HL-60 (cell line): Measurements from ENCODE around the gene RPP21.

Experiments
- DNase-seq, 2 experiments: peaks; one replicate each; pipeline ENCODE4 v3.0.0-alpha.2; 2010 to 2020; ENCODE audit warnings: low read depth in 1 of 2, low spot score in 1 of 2
- H3K27ac ChIP-seq: fragments of 250-450 bp; sonication (Bioruptor Pico); replicated peaks from 2 replicates; pipeline ENCODE4 v1.5.1; 2020; ENCODE audit warnings: mild to moderate bottlenecking, moderate library complexity
- H3K27me3 ChIP-seq: fragments of 250-450 bp; sonication (Bioruptor Pico); 2 replicates; pipeline ENCODE4 v1.5.1; 2021; ENCODE audit warnings: mild to moderate bottlenecking, moderate library complexity; ENCODE audit not compliant: insufficient read depth, poor library complexity, severe bottlenecking
- H3K4me3 ChIP-seq: replicated peaks from 2 replicates; pipeline ENCODE4 v1.5.1; 2011; ENCODE audit warnings: mild to moderate bottlenecking, control low read depth, low read length; ENCODE audit not compliant: insufficient read depth
- CTCF ChIP-seq: IDR thresholded peaks from one replicate; pipeline ENCODE4 v1.5.1; 2011; ENCODE audit warnings: low read length, control low read depth, inconsistent platforms; ENCODE audit not compliant: insufficient read depth
- GABPA ChIP-seq: IDR thresholded peaks from 2 replicates; pipeline ENCODE4 v1.6.1; 2012; ENCODE audit warnings: low read depth
- POLR2AphosphoS5 ChIP-seq: IDR thresholded peaks from 2 replicates; pipeline ENCODE4 v1.6.1; 2012; ENCODE audit warnings: low read depth
- SPI1 ChIP-seq: IDR thresholded peaks from 2 replicates; pipeline ENCODE4 v1.6.1; 2012; ENCODE audit warnings: low read depth, mild to moderate bottlenecking, borderline replicate concordance
- TF ChIP-seq, protein P1 (sequence below): IDR thresholded peaks from 2 replicates; pipeline ENCODE4 v1.6.1; 2012; ENCODE audit warnings: low read depth; ENCODE audit not compliant: insufficient replicate concordance

RPP21 gene

GRCh38 chr6:30394139-30394538, 49.2 kb downstream of the RPP21 start:
- Histone ChIP-seq H3K27me3 (peaks cover 31% of the 10 kb centered on the region), H3K27ac (no peak overlapping the region), H3K4me3 (no peak overlapping the region)
- no peak for DNase-seq
- TF ChIP-seq POLR2AphosphoS5 (no peak), GABPA (no peak), SPI1 (no peak), CTCF (no peak)
- TF ChIP-seq, protein P1, sequence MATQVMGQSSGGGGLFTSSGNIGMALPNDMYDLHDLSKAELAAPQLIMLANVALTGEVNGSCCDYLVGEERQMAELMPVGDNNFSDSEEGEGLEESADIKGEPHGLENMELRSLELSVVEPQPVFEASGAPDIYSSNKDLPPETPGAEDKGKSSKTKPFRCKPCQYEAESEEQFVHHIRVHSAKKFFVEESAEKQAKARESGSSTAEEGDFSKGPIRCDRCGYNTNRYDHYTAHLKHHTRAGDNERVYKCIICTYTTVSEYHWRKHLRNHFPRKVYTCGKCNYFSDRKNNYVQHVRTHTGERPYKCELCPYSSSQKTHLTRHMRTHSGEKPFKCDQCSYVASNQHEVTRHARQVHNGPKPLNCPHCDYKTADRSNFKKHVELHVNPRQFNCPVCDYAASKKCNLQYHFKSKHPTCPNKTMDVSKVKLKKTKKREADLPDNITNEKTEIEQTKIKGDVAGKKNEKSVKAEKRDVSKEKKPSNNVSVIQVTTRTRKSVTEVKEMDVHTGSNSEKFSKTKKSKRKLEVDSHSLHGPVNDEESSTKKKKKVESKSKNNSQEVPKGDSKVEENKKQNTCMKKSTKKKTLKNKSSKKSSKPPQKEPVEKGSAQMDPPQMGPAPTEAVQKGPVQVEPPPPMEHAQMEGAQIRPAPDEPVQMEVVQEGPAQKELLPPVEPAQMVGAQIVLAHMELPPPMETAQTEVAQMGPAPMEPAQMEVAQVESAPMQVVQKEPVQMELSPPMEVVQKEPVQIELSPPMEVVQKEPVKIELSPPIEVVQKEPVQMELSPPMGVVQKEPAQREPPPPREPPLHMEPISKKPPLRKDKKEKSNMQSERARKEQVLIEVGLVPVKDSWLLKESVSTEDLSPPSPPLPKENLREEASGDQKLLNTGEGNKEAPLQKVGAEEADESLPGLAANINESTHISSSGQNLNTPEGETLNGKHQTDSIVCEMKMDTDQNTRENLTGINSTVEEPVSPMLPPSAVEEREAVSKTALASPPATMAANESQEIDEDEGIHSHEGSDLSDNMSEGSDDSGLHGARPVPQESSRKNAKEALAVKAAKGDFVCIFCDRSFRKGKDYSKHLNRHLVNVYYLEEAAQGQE = no peak
